UCSD-AML1 (cell line): ENCODE results near the gene FLVCR2.

ENCODE experiments used
- DNase-seq: peaks from one replicate; lab custom pipeline; 2025; ENCODE audit not compliant: unreplicated experiment; lab: John Stamatoyannopoulos, UW

Gene FLVCR2, protein sequence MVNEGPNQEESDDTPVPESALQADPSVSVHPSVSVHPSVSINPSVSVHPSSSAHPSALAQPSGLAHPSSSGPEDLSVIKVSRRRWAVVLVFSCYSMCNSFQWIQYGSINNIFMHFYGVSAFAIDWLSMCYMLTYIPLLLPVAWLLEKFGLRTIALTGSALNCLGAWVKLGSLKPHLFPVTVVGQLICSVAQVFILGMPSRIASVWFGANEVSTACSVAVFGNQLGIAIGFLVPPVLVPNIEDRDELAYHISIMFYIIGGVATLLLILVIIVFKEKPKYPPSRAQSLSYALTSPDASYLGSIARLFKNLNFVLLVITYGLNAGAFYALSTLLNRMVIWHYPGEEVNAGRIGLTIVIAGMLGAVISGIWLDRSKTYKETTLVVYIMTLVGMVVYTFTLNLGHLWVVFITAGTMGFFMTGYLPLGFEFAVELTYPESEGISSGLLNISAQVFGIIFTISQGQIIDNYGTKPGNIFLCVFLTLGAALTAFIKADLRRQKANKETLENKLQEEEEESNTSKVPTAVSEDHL

DNA sequence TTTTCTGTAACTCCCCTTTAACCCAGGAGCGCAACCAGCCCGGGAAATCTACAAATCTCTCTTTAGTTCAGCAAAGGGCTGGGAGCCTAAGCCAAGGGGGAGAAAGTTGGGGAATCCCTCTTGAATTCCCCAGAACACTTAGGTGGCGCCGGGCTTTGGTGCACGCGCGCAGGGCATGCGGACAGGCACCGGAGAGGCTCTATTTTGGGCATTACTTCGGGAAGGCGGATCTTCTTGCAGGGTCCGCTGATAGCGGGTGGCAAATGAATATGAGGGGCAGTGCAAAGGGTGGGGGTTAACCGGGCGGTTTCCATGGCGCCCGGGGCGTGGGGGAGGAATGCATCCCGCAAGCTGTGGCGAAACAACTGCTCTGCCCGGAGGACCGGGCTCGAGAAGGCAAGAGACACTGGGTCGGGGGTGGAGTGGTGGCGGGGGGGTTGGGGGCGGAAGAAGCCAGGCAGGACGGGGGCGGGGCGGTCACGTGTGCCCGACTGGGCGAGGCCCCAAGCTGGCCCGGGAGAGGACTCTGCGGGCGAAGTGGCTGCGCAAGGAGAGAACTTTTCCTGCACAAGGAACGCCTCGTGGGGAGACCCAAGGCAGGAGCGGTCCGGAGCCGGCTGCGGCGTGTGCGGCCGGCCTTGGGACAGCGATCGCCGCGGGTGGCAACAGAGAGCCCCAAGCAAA lies at the start of gene FLVCR2:
FLVCR2 (plus strand) TSS at position 519 of the 684 bp plus-strand sequence. CDS start 353 bp downstream, outside the sequence.
- peak; percentile 64 for DNase-seq

DNA sequence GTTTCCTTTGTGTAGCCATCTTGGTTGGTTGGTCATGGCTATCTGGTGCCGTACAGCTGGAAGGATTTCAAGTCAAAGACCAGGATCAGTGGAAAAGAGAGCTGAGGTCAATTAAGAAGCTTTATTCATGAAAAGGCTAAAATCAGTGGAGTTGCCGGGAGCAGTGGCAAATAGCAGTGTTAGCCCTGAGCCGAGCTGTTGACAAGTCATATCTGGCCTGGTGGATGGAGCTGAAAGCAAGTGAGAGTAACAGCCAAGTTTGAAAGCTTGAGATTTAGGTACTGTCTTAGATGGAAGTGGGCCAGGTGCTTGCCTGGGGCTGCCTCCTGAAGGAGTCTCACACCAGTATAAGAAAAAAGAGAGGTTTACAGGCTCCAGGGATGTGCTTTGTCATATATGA lies 47.2 kb upstream of the FLVCR2 start:
- no peak for DNase-seq

DNA sequence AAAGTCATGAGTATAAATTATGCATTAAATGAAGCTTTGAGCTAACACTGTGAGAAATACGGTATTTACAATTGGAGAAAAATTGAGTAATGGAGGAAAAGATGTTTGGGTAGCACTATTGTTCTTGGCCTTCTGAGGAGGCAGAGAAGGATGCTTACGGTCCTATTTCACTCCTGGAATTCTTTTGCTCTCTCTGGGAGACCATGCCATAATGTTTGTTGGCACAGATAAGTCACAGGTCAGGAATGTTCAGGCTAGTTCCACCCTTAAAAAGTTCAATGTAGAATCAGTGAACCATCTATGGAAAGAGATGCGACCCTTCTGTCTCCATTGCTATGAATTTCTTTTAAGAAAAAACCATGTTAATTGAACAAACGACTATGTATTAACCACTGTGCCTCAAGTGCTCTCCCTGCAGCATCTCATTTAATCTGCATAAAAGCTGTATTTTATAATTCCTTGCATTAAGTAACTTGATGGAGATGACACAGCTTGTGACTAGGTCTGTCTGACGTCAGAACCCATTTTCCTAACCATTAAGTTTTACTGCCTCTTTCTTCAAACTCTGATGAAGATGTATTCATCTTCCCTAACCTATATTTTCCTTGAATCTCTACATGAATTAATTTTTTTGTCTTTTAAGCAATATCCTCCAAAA lies 46.6 kb upstream of the FLVCR2 start:
- no peak for DNase-seq

DNA sequence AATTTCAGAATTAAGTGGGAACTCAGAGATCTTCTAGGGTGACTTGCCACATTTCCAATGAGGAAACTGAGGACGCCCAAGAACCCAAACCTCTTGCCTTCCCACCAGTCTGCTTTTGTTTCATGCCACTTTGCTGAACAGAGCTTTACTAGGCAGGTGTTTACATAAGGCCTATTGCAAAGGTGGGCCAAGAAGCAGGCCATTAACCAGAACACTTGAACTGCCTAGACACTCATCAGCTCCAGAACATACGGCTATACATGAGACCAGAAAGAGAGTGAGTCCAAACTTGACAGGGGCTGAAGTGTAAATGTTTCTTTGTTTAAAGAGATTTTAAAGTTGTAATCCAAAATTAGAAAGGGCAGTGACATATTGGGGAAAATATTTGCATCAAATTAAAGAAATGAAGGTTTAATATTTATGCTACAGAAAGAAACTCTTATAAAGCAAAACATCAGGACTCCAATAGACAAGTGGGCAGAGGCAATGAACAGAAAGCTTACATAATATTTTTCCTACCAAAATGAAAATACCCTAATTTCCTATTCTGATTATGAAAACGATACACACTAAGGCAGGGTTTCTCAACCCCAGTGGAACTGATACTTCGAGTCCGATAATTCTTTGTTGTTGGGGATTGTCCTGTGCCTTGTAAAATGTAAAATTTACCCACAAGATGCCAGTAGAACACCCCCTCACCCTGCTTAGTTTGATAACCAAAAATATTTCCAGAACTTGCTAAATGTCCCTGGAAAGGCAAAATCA lies 44.4 kb upstream of the FLVCR2 start:
- no peak for DNase-seq

DNA sequence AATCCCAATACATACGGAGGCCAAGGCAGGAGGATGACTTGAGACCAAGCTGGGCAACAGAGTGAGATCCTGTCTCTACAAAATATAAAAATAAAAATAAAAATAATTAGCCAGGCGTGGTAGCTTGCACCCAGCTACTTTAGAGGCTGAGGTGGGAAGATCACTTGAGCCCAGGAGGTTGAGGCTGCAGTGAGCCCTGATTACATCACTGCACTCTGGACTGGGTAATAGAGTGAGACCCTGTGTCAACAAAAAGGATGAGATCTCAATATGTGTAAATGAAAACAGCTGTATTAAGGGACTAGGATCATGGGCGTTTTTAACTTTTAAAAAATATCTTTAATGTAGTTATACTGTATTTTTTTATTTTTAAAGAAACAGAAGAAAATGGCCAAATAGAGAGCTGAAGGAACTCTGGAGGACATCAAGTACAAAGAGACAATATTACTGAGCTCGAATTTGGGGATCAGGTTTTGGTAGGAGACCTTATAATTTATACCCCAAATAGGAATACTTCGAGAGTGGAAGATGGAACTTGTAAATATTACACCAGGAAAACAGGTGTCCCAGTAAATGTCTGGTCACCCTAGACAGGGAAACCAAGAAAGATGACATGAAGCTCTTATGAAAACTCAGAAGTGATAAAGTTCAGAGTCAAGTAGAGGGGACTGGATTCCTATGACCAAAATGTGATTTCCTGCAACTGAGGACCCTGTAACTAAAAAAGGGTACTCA lies 43.1 kb upstream of the FLVCR2 start:
- DNase-seq = no peak

DNA sequence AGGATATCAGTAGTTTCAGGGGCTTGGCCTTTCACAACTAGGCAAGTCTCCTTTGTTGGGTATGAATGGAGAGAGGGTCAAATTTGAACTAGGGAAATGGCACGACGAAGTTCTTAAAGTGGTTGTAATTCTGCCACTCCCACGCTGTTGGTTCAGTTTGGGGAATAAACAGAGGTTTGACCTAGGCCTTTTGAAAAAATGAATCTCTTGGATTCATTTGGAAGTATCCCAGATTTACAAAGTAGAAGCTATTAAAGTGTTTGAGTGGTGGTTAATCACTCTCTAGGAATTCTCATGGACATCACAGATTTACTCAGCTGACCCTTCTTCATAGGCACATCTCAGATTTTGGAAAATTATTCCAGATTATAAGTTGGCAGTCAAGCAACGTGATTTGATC lies 41.3 kb upstream of the FLVCR2 start:
- DNase-seq = no peak

DNA sequence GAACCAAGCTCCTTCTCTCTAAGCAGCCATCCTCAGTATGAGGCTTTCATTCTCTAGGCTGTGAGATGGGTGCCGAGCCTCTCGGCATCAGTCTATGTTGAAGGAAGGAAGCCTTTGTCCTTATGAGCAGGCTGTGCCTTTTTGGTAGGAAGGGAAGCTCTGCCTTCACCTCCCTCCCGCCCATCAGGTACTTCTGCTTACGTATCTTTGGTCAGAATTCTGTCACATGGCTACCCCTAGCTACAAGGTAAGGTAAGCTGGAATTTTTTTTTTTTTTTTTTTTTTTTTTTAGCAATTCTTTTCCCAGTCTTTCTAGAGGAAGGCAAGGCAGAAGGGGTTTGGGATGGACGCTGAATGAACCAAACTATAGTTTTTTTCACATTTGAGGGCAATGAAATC lies 39.3 kb upstream of the FLVCR2 start:
- no peak for DNase-seq

DNA sequence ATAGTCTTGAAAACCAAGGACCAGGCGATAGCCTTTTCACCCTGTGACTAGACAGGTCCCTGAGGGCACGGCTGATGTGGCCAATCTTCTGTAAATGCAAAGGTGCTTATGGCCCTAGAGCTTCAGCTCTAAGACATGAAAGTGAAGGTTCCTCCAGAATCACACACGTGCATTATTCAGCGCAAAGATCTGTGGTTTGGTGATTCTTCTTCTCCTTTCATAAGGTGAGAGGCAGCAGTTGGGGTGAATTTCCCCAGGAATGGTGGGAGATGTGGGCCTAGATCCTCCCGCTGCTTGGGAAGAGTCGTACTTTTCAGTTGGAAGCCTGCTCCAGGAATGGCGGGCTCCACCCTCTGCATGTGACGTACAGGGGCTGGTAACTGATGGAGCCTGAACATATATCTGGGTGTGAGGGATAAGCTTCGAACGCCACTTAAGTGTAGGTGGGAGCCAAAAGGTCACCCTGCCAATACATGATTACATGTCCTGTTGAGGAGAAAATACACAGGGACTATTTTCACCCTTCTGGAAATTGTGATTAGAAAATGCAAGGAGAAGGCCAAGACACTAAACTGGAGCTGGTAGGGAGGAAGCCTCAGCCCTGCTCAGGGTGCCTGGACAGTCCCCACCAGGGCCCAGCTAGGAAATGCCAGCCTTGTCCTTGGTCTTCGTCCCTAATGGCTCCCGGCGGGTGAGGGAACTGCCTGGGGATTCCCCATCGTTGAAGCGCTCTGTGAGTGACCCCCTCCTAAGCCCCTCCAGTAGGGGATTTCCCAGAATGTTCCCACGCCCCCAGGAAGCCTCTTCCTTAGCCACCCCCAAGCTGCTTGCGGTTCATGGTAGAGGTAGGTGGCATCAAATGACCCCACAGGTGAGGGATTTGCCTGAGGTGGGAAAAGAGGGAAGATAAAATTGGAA lies 38.6 kb upstream of the FLVCR2 start:
- DNase-seq = no peak

DNA sequence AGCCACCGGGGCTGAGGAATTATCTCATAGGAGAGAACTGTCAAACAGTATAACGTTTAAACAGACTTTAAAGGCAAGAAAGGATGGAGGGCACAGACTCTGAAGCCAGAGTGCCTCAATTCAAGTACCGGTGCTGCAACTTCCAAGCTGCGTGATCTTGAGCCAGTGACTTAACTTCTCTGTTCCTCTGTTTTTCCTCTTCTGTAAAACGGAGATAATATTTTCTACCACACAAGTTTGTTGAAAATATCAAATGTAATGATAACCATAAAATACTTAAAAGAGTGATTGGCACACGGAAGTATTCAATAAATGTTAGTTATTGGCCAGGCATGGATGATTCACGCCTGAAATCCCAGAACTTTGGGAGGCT lies 38.0 kb upstream of the FLVCR2 start:
- DNase-seq = no peak

DNA sequence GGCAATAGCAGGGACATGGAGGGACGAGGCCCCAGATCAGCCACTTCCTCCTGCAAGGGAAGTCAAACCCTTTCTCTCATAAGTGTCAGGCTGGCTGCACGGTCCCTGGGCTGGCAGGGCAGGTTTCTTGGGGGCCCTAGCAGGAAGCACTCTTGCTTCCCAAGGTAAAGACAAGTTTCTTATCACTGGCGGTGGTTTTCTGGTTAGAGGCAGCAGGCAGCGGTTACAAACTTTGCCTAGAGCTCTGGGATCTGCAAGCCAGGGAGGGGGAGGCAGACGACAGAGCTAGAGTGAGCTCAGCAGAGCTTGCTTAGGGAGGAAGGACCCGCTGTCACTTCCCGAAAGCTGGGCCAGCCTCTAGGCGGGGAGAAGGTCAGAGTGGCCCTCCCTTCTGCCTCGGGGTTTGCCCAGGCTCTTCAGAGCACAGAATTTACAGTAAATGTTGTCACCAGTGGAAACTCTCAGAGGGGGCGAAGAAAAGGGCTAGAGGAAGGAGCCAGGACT lies 35.8 kb upstream of the FLVCR2 start:
- DNase-seq = peak; percentile 83

DNA sequence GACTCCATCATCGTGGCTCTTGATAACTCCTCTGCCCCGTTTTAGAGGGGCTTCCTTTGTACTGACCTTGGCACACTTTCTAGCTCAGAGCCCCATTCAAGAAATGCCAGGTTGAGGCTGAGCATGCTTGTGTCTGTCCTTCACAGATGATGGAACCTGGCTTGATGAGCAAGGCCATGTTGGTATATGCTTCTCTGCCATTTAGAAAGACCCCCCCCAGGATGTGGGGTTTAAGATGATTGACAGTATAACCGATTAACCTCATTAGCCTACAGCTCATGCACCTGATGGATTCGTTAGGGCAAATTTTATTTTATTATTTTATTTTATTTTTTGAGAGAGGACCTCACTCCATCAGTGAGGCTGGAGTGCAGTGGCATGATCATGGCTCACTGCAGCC lies 35.2 kb upstream of the FLVCR2 start:
- no peak for DNase-seq

DNA sequence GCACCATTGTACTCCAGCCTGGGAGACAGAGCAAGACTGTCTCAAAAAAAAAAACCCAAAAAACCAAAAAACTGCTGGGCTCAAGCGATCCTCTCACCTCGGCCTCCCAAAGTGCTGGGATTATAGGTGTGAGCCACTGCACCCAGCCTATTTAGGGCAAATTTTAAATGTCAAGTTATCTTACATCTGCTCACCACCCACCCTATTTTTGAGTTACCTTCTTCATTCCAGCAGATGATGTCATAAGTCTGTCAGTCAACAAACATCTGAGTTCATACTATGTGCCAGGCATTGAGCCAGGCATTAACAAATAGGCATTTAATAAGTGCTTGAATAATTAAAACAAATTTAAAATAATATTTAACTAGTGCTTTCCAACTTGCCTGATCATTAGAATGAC lies 34.6 kb upstream of the FLVCR2 start:
- no peak for DNase-seq

DNA sequence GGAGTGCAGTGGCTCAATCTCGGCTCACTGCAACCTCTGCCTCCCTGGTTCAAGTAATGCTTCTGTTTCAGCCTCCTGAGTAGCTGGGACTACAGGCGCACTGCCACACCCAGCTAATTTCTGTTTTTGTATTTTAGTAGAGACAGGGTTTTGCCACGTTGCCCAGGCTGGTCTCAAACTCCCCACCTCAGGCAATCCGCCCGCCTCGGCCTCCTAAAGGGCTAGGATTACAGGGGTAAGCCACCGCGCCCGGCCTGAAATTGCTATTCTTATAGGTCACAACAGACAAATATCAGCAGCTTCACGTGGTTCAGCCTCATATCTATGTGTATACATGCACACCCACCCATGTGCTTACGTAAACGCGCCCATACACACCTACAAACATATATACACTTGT lies 32.5 kb upstream of the FLVCR2 start:
- no peak for DNase-seq

DNA sequence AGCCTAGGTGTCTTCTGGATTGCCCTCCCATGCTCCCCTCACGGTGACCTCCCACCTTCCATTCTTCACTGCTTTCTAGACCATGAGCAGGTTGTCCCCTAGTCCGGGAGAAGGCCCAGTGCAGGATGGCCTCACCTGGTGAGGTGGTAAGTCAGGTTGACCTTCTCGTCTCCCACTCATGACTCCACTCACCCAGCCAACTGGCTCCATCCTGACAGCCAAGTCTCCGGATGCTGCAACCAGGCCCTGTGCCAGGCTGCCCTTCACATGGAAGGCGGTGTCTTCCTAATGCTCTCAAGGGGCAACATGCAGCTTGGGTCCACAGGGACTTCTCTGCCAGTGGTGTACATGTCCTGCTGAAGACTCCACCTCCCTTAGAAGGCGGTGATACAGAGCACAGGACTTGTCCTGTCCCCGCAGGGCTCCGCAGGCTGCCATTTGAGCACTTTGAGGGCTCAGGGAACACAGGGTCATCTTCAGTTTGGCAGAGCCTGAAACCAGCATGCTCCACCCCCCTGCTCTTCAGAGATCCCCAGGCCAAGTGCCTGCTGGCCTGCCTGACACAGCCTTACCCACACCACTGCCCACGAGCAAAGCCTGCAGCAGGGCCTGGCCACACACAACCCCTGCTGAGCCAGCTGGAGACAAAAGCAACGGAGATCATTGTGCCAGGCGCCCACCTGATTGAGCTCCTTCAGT lies 30.7 kb upstream of the FLVCR2 start:
- DNase-seq = no peak

DNA sequence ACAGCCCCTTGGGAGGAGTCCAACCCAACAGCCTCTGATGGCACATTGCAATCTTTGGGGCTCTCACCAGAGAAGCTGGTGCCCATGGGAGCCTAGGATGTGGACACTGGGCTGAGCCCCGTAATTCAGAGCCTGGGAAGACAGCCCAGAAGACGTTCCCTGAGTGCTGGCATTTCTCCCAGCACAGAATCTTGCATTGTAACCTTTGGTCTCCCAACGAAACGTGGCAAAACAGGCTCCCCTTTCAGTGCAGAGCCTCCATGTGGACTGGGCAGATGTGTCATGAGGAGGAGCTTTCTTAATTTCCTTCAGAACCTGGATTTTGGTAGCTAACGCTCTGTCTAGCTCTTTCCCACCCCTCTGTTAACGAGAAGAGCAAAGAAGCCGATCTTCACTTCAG lies 29.9 kb upstream of the FLVCR2 start:
- no peak for DNase-seq

DNA sequence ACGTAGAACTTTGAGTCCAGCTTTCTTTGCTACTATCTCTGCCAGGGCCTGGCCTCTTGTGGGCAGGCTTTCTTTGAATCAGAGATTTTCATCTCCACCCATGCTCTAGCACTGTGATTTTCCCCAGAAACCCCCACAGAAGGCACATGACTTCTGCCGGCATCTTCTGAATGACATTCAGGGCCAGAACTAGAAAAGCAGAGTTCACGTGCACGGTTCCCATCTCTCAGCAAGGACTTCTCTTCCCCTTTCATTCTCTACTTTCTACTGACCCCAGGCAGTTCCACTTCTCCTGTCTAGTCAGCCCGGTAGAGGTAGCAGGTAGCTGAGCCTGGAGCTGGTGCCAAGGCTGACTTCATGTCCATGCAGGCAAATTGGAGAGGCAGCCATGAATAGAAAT lies 29.3 kb upstream of the FLVCR2 start:
- DNase-seq = no peak

DNA sequence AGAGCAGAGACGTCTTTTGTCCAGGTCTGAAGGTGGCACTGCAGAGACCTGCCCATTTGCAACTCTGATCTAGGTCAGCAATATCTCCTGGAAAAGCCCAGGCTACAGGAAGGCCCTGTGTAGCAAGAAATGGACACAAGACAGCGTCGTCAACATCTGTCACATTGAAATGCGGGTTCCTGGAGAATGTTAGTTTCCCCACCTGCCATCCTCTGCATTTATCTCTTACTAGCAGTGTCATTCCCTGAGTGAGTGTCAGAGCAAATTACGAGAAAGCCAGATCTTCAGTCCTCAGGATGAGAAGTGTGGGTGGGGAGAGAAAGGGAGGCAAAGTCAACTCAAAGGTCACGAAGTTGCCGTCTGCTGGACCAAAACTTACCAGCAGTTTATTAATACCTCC lies 27.4 kb upstream of the FLVCR2 start:
- no peak for DNase-seq

DNA sequence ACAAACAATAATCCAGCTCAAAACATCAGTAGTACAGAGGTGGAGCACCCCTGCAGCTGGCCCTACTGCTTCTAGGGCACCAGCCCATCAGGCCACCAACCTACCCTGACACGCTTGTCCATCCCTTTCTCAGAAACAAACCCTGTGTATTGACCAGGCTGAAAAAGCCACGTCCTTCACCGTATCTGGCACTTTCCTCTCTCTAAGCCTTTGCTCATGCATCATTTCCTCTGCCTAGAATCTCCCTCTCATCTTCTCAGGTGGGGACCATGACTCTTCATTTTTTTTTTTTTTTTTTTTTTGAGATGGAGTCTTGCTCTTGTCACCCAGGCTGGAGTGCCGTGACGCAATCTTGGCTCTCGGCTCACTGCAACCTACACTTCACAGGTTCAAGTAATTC lies 25.3 kb upstream of the FLVCR2 start:
- DNase-seq = no peak
